HepG2 (cell line): ENCODE measurements around the gene ARIH2. TPM values are rescaled to one million over a fixed set of nuclear protein-coding genes. Genes with fewer than 3 reads are reported as not detected.

Experiments used
- BORCS8-MEF2B ChIP-seq: sonication (generic); formaldehyde crosslinking; IDR thresholded peaks from 2 replicates; pipeline ENCODE4 v1.8.0; 2022; ENCODE audit warnings: mild to moderate bottlenecking, missing genetic modification reagents
- FIP1L1 ChIP-seq: fragments of 200-400 bp; formaldehyde crosslinking; IDR thresholded peaks from 2 replicates; pipeline ENCODE4 v1.6.1; 2018; ENCODE audit warnings: low read depth, mild to moderate bottlenecking, low read length, moderate library complexity, borderline replicate concordance; ENCODE audit not compliant: insufficient read depth
- HNRNPUL1 ChIP-seq: fragments of 200-400 bp; formaldehyde crosslinking; IDR thresholded peaks from 2 replicates; pipeline ENCODE4 v1.6.1; 2017; ENCODE audit warnings: low read depth, mild to moderate bottlenecking, low read length, moderate library complexity
- IKZF4 ChIP-seq: sonication (generic); formaldehyde crosslinking; IDR thresholded peaks from 2 replicates; pipeline ENCODE4 v1.5.1; 2020; ENCODE audit warnings: borderline replicate concordance, mild to moderate bottlenecking, low read depth, missing genetic modification reagents; ENCODE audit errors: not compliant biosample characterization
- ISL2 ChIP-seq: sonication (generic); formaldehyde crosslinking; IDR thresholded peaks from 2 replicates; pipeline ENCODE4 v1.5.0; 2020; ENCODE audit warnings: missing genetic modification reagents
- KLF13 ChIP-seq: sonication (generic); formaldehyde crosslinking; IDR thresholded peaks from 2 replicates; pipeline ENCODE4 v1.4.0; 2020; ENCODE audit warnings: mild to moderate bottlenecking, missing genetic modification reagents
- MAF1 ChIP-seq: sonication (generic); formaldehyde crosslinking; IDR thresholded peaks from 2 replicates; pipeline ENCODE4 v1.5.0; 2020; ENCODE audit warnings: missing genetic modification reagents, borderline replicate concordance
- NFKB2 ChIP-seq: sonication (generic); formaldehyde crosslinking; IDR thresholded peaks from 2 replicates; pipeline ENCODE4 v1.4.0; 2020; ENCODE audit warnings: missing genetic modification reagents, borderline replicate concordance
- POLR2AphosphoS2 ChIP-seq: IDR thresholded peaks from 2 replicates; pipeline ENCODE4 v1.6.1; 2011; ENCODE audit warnings: low read depth, low read length, improper control_type of control experiment
- SP1 ChIP-seq, 2 experiments: fragments of 450-650 bp in 1 of 2; sonication (generic) in 1 of 2; formaldehyde crosslinking in 1 of 2; IDR thresholded peaks; 2 replicates each; pipeline versions ENCODE4 v1.4.0 to v1.6.1; 2016 to 2020; ENCODE audit warnings: missing genetic modification reagents in 1 of 2
- ZNF225 ChIP-seq: sonication (generic); formaldehyde crosslinking; IDR thresholded peaks from 2 replicates; pipeline ENCODE4 v1.4.0; 2020; ENCODE audit warnings: mild to moderate bottlenecking, missing genetic modification reagents
- ZNF335 ChIP-seq: sonication (generic); formaldehyde crosslinking; IDR thresholded peaks from 2 replicates; pipeline ENCODE4 v1.4.0; 2020; ENCODE audit warnings: missing genetic modification reagents
- ZNF441 ChIP-seq: sonication (generic); formaldehyde crosslinking; IDR thresholded peaks from 2 replicates; pipeline ENCODE4 v1.7.0; 2021; ENCODE audit warnings: missing genetic modification reagents, borderline replicate concordance
- ZNF484 ChIP-seq: sonication (generic); formaldehyde crosslinking; IDR thresholded peaks from 2 replicates; pipeline ENCODE4 v1.5.1; 2020; ENCODE audit warnings: mild to moderate bottlenecking, low read depth, missing genetic modification reagents, borderline replicate concordance
- ZNF670 ChIP-seq: sonication (generic); formaldehyde crosslinking; IDR thresholded peaks from 2 replicates; pipeline ENCODE4 v1.8.0; 2022; ENCODE audit warnings: mild to moderate bottlenecking, missing genetic modification reagents, borderline replicate concordance
- polyA plus RNA-seq, 8 experiments: library from polyadenylated mRNA; depleted of rRNA in 3 of 8; stranded (reverse) in 7 of 8; unstranded in 1 of 8; fragments of >200 nt; fragmentation: Illumina TruSeq in 4 of 8; extraction: Trizol in 4 of 8; gene quantifications; 2 replicates each; pipeline versions ENCODE4 v1.2.1 to v1.2.3, GENCODE V29; 2011 to 2016; ENCODE audit warnings: low read depth in 4 of 8, missing spikeins in 1 of 8, mixed read lengths in 1 of 8; ENCODE audit not compliant: insufficient read depth in 1 of 8
- total RNA-seq, 5 experiments: library from RNA; depleted of rRNA; stranded (reverse); fragments of >200 nt; fragmentation: Illumina TruSeq; extraction: Trizol; gene quantifications; 2 replicates each; pipeline ENCODE4 v1.2.3, GENCODE V29; 2016; ENCODE audit warnings: low read depth in 1 of 5
- TF ChIP-seq, protein P1 (sequence below), 2 experiments: fragments of 450-650 bp in 1 of 2; sonication (generic) in 1 of 2; formaldehyde crosslinking in 1 of 2; IDR thresholded peaks; 2 replicates each; pipeline versions ENCODE4 v1.6.1 to v1.8.0; 2016 to 2022; ENCODE audit warnings: antibody characterized with exemption in 1 of 2, mild to moderate bottlenecking in 1 of 2, missing genetic modification reagents in 1 of 2
- TF ChIP-seq, protein P2 (sequence below): sonication (generic); formaldehyde crosslinking; IDR thresholded peaks from 2 replicates; pipeline ENCODE4 v1.5.0; 2020; ENCODE audit warnings: mild to moderate bottlenecking, missing genetic modification reagents, moderate library complexity

ARIH2 gene
- total and polyA plus RNA-seq, 2 of the 13 experiments (the other 11 are each of a cell fraction or from before 2014, with no cell fraction given), result 64.8 to 83.3 TPM

DNA sequence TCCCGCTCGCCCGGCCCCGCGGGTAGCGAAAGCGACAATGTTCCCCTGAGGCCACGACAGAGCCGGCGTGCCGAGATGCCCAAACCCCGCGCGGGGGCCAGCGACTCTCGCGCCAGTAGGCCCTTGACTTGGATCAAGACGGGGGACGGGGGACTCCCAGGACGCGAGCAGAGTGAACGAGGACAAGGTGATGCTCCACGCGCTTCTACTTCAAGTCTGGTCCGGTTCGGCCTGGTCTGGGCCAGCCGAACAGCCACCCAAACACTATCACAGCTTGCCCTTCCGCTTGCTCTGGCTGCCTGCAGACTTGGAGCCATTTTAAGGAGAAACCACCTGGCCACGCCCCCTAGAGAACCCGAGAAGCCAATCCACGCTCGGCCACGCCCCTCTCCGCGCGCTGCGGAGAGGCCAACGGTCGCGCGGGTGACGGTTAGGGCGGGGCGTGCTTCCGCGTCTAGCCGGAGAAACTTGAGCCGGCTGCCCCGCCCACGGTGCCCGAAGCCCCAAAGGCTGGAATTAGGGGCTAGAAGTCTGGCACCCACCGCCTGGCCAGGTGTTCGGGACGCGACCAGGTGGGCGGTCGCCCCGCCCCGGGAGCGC, 102.7 kb downstream of the ARIH2 start (continued):
- TF ChIP-seq, protein P1, sequence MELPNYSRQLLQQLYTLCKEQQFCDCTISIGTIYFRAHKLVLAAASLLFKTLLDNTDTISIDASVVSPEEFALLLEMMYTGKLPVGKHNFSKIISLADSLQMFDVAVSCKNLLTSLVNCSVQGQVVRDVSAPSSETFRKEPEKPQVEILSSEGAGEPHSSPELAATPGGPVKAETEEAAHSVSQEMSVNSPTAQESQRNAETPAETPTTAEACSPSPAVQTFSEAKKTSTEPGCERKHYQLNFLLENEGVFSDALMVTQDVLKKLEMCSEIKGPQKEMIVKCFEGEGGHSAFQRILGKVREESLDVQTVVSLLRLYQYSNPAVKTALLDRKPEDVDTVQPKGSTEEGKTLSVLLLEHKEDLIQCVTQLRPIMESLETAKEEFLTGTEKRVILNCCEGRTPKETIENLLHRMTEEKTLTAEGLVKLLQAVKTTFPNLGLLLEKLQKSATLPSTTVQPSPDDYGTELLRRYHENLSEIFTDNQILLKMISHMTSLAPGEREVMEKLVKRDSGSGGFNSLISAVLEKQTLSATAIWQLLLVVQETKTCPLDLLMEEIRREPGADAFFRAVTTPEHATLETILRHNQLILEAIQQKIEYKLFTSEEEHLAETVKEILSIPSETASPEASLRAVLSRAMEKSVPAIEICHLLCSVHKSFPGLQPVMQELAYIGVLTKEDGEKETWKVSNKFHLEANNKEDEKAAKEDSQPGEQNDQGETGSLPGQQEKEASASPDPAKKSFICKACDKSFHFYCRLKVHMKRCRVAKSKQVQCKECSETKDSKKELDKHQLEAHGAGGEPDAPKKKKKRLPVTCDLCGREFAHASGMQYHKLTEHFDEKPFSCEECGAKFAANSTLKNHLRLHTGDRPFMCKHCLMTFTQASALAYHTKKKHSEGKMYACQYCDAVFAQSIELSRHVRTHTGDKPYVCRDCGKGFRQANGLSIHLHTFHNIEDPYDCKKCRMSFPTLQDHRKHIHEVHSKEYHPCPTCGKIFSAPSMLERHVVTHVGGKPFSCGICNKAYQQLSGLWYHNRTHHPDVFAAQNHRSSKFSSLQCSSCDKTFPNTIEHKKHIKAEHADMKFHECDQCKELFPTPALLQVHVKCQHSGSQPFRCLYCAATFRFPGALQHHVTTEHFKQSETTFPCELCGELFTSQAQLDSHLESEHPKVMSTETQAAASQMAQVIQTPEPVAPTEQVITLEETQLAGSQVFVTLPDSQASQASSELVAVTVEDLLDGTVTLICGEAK (IDR thresholded peaks at IDR 0.05), result no peak
- TF ChIP-seq, protein P1 (CRISPR knock-in tag; IDR thresholded peaks at IDR 0.05), result peak; percentile 45
- TF ChIP-seq KLF13 (CRISPR knock-in tag) (no peak), ZNF441 (CRISPR knock-in tag) (0 out of 2 replicates have a peak, but pooled peaks have one; percentile 28), POLR2AphosphoS2 (peak; percentile 93; the same call in 1 of the 2 replicates), BORCS8-MEF2B (CRISPR knock-in tag) (peak; percentile 16; the same call in 1 of the 2 replicates), ZNF335 (no peak), ZNF484 (CRISPR knock-in tag) (no peak), SP1 (IDR thresholded peaks at IDR 0.05) (no peak), SP1 (CRISPR knock-in tag; IDR thresholded peaks at IDR 0.05) (peak; percentile 83), HNRNPUL1 (no peak), MAF1 (CRISPR knock-in tag) (no peak), IKZF4 (CRISPR knock-in tag) (no peak), ISL2 (peak; percentile 60; the same call in 1 of the 2 replicates), FIP1L1 (no peak), NFKB2 (CRISPR knock-in tag) (peak; percentile 67; the same call in 1 of the 2 replicates), ZNF670 (CRISPR knock-in tag) (peak; percentile 89; the same call in 1 of the 2 replicates), ZNF225 (peak; percentile 57; the same call in 1 of the 2 replicates)
- TF ChIP-seq, protein P2, sequence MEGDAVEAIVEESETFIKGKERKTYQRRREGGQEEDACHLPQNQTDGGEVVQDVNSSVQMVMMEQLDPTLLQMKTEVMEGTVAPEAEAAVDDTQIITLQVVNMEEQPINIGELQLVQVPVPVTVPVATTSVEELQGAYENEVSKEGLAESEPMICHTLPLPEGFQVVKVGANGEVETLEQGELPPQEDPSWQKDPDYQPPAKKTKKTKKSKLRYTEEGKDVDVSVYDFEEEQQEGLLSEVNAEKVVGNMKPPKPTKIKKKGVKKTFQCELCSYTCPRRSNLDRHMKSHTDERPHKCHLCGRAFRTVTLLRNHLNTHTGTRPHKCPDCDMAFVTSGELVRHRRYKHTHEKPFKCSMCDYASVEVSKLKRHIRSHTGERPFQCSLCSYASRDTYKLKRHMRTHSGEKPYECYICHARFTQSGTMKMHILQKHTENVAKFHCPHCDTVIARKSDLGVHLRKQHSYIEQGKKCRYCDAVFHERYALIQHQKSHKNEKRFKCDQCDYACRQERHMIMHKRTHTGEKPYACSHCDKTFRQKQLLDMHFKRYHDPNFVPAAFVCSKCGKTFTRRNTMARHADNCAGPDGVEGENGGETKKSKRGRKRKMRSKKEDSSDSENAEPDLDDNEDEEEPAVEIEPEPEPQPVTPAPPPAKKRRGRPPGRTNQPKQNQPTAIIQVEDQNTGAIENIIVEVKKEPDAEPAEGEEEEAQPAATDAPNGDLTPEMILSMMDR, result no peak
